Pancreas (tissue), 10 donors: ENCODE data around the gene COMMD1. TPM values are rescaled to one million over a fixed set of nuclear protein-coding genes. Genes with fewer than 3 reads are reported as not detected.
"Not testable (repeated sequence)": the region's sequence is repeated elsewhere in the genome, so short reads cannot be mapped to it uniquely, and the experiment has no call there.

Source experiments
- ATAC-seq, 4 donors: fragments of 200-7000 bp; cut with Tn5 transposase; one replicate each; pipeline versions ENCODE4 v1.8.0 to v1.9.1; 2020; ENCODE audit warnings: mild to moderate bottlenecking in 4 of 4, moderate library complexity in 4 of 4
- DNase-seq, 6 donors: peaks; one replicate each; pipeline ENCODE4 v3.0.0-alpha.2; 2020
- FAIRE-seq: peaks from 2 replicates; lab custom pipeline; 2012; peaks lifted over from hg19 to GRCh38; lab: Jason Lieb, UNC
- H3K27ac ChIP-seq, 4 donors: fragments of 200-600 bp; sonication (generic); 1 replicate in 3 of 4; 2 replicates in 1 of 4; pipeline versions ENCODE4 v1.5.0 to v1.8.0; 2020
- H3K27me3 ChIP-seq, 4 donors: fragments of 200-600 bp; one replicate each; pipeline ENCODE4 v1.8.0; 2021
- H3K36me3 ChIP-seq, 3 donors: fragments of 200-600 bp; sonication (generic) in 1 of 3; one replicate each; pipeline versions ENCODE4 v1.5.0 to v1.8.0; 2020 to 2021
- H3K4me1 ChIP-seq, 3 donors: fragments of 200-600 bp; one replicate each; pipeline ENCODE4 v1.8.0; 2021
- H3K4me3 ChIP-seq, 4 donors: fragments of 200-600 bp; sonication (generic) in 2 of 4; one replicate each; pipeline versions ENCODE4 v1.5.0 to v1.8.0; 2020 to 2021
- H3K9me3 ChIP-seq, 4 donors: fragments of 200-600 bp; one replicate each; pipeline ENCODE4 v1.8.0; 2021
- WGBS, 2 donors: extraction: QIAGEN DNeasy Blood & Tissue Kit; methylation state at CpG; one replicate each; pipeline ENCODE4 v1.1.7; 2013; 5-methylcytosine and 5-hydroxymethylcytosine counted together
- intact Hi-C, 3 donors: fragments of 100-400 bp; cut with DNase I; formaldehyde crosslinking; loops; one replicate each; pipeline versions ENCODE4 v1.11.1 to v1.14.2; 2022
- polyA plus RNA-seq, 2 donors: library from polyadenylated mRNA; stranded (reverse); fragments of 200-250 nt; gene quantifications; one replicate each; pipeline ENCODE4 v1.2.3, GENCODE V29; 2013
- total RNA-seq, 6 donors: library from RNA; stranded (reverse); fragmentation: NEBNext Ultra II Directional in 4 of 6; extraction: Animal tissue kit (Norgen Biotek cat#: 25700) in 4 of 6; gene quantifications; one replicate each; pipeline versions ENCODE4 v1.2.1 to v1.2.4, GENCODE V29; 2021 to 2023
- TF ChIP-seq, protein P1 (sequence below), 4 donors: fragments of 200-600 bp; sonication (generic) in 3 of 4; IDR thresholded peaks; one replicate each; pipeline versions ENCODE4 v1.5.0 to v1.8.0; 2021; ENCODE audit warnings: antibody characterized with exemption in 4 of 4
- donor health status: healthy with polysubstance abuse.
- donor health status: DM: no; HTN: no; CAD: no; lungs with moderate emphysema.
- donor health status: DM: no; HTN: no; CAD: no.
- donor health status: control.
- donor health status: control.
- donor health status: Bipolar disorder and iron deficiency.
- donor health status: DM: yes; HTN: yes; CAD: no.
- donor health status: DM: no; HTN: no; CAD: no.
- donor health status: DM: no; HTN: no; CAD: no.
- donor health status: DM: yes; HTN: yes; CAD: no.

Gene COMMD1
- total and polyA plus RNA-seq, 8 donors = 9.3 to 27.0 (median 15.8) TPM

DNA sequence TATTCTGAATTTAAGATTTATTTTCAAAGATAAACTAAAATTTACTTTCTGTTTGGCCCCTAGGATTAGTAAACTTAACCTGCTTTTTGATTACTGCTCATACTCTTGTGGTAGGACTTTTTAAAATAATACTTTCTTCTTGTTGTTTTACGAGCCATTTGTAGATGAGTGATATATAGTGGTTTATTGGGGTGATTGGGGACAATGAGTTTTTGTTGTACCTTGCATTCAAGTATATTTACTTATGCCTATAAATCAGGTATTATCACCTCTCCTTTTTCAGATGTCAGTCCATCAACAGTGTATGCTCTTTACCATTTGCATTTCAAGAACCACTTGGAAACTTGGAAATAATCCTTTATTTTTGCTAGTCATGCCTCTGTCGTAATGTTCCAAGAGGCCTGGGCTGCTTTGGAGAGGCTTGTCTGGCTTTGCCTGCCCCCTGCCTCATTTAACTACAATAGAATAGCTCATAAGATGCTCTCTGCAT is 131.3 kb downstream of the COMMD1 start:
- TF ChIP-seq, protein P1, sequence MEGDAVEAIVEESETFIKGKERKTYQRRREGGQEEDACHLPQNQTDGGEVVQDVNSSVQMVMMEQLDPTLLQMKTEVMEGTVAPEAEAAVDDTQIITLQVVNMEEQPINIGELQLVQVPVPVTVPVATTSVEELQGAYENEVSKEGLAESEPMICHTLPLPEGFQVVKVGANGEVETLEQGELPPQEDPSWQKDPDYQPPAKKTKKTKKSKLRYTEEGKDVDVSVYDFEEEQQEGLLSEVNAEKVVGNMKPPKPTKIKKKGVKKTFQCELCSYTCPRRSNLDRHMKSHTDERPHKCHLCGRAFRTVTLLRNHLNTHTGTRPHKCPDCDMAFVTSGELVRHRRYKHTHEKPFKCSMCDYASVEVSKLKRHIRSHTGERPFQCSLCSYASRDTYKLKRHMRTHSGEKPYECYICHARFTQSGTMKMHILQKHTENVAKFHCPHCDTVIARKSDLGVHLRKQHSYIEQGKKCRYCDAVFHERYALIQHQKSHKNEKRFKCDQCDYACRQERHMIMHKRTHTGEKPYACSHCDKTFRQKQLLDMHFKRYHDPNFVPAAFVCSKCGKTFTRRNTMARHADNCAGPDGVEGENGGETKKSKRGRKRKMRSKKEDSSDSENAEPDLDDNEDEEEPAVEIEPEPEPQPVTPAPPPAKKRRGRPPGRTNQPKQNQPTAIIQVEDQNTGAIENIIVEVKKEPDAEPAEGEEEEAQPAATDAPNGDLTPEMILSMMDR (IDR thresholded peaks at IDR 0.05) = no peak
- Histone ChIP-seq H3K4me1 (no peaks in the 10 kb centered on the region), H3K9me3 (no peaks in the 10 kb centered on the region), H3K36me3 (no peaks in the 10 kb centered on the region), H3K27ac (no peak overlapping the region), H3K27me3 (no peaks in the 10 kb centered on the region), H3K4me3 (no peak overlapping the region)
- FAIRE-seq = no peak
- intact Hi-C loops = no loop called here
- DNase-seq = no peak
- 87 to 88% methylated on average over 2 of the region's 2 CpGs for WGBS, 2 donors
- ATAC-seq = no peak

DNA sequence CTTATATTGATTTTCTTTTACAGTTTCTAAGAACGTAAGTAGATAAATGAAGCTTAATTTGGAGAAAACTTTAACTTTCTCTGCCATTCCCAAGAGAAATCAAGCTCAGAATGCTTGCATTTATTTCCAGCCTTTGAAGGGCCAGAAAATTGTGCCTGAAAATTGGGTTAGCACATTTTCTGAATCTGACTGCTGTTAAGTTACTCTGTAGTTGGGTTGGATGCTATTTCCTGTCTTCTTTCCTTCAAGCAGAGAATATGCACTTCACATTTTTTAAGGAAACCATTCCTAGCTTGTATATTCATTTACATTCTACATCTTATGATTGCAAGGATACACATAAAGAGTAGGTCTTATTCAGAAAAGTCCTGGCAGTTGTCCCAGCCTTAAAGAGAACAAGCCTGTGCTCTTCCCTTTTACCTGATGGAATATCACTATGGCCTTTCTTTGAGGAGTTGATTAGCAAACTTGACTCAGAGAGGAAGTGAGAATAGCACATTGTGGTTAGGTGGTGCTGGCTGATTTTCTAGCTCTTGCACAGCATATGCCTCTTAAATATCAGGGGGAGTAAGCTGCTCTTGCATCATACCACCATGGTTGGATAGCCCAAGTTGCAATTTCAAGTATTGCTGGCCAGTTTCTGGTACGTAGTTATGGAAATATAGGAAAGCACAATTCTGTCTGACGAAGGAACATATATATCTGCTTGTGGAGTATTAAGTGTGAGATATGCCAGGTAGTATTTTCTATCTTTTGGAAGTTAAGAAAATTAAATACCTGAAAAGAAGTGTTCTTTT is 133.7 kb downstream of the COMMD1 start:
- Histone ChIP-seq H3K36me3 (no peaks in the 10 kb centered on the region), H3K4me1 (no peaks in the 10 kb centered on the region), H3K4me3 (no peak overlapping the region), H3K27me3 (no peaks in the 10 kb centered on the region), H3K27ac (no peak overlapping the region), H3K9me3 (no peaks in the 10 kb centered on the region)
- DNase-seq (no peak), FAIRE-seq (no peak), ATAC-seq (peak in 2 of 4 donors; percentile 32 to 68)
- intact Hi-C loops = no loop called here
- 92 to 94% methylated on average over 3 of the region's 3 CpGs for WGBS, 2 donors
- TF ChIP-seq, protein P1 (IDR thresholded peaks at IDR 0.05) = no peak

DNA sequence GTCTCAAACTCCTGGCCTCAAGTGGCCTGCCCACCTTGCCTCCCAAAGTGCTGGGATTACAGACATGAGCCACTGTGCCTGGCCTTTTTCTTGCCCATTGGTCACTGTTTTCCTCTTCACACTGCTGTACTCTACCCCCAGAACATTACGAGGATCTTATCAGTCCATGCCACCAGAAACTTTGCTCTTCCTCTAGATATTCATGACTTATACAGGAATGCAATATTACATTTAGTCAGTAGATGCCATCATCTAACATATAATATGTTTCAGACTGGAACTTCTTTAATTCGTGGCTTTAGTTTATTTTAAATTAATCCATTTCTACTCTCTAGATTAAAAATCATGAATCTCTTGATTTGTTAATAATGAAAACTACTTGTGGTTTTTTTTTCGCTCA is 135.5 kb downstream of the COMMD1 start:
- WGBS, 2 donors = 90 to 94% methylated on average over 3 of the region's 3 CpGs
- intact Hi-C loops = no loop called here
- no peaks in the 10 kb centered on the region for H3K9me3 ChIP-seq

DNA sequence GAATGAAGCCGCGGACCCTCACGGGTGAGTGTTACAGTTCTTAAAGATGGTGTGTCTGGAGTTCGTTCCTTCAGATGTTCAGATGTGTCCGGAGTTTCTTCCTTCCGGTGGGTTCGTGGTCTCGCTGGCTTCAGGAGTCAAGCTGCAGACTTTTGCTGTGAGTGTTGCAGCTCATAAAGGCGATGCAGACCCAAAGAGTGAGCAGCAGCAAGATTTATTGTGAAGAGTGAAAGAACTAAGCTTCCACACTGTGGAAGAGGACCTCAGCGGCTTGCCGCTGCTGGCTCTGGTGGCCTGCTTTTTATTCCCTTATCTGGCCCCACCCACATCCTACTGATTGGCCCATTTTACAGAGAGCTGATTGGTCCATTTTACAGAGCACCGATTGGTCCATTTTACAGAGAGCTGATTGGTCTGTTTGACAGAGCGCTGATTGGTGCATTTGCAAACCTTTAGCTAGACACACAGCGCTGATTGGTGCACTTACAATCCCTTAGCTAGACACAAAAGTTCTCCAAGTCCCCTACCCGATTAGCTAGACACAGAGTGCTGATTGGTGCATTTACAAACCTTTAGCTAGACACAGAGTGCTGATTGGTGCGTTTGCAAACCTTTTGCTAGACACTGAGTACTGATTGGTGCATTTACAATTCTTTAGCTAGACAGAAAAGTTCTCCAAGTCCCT is 136.4 kb downstream of the COMMD1 start:
- FAIRE-seq, intact Hi-C loops, H3K4me3 ChIP-seq, H3K36me3 ChIP-seq, H3K27ac ChIP-seq, H3K9me3 ChIP-seq, DNase-seq, H3K4me1 ChIP-seq, H3K27me3 ChIP-seq, ATAC-seq: not testable (repeated sequence)
- WGBS, 2 donors = 97 to 99% methylated on average over 16 of the region's 16 CpGs

More for the DNA sequence above, 135.5 kb downstream of the COMMD1 start:
- Histone ChIP-seq H3K27ac (no peak overlapping the region), H3K27me3 (no peaks in the 10 kb centered on the region), H3K4me3 (no peak overlapping the region), H3K4me1 (no peaks in the 10 kb centered on the region), H3K36me3 (no peaks in the 10 kb centered on the region)
- no peak for ATAC-seq
- TF ChIP-seq, protein P1 (IDR thresholded peaks at IDR 0.05) = no peak
- no peak for DNase-seq
- FAIRE-seq = no peak

DNA sequence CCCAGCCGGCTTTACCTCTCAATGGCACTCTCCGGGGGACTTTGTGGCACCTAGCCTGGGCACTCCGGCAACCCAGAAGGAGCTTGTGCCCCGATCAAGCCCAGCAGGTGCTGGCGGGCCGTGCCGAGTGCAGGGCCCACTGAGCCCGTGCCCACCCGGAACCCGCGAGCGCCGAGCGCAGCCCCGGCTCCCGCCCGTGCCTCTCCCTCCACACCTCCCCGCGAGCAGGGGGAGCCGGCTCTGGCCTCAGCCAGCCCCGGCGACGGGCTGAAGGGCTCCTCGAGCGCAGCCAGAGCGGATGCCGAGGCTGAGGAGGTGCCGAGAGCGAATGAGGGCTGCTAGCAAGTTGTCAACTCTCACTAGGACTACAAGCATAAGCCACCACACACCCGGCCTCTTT is 136.9 kb downstream of the COMMD1 start:
- DNase-seq (peak in 3 of 6 donors; percentile 10 to 50 (median 41)), ATAC-seq (no peak), FAIRE-seq (no peak)
- TF ChIP-seq, protein P1 (IDR thresholded peaks at IDR 0.05) = no peak
- H3K36me3 ChIP-seq = no peaks in the 10 kb centered on the region
- 97 to 98% methylated on average over 30 of the region's 30 CpGs for WGBS, 2 donors
- H3K27me3 ChIP-seq = no peaks in the 10 kb centered on the region
- H3K4me3 ChIP-seq = no peak overlapping the region
- intact Hi-C loops = no loop called here
- H3K9me3 ChIP-seq = no peaks in the 10 kb centered on the region
- no peak overlapping the region for H3K27ac ChIP-seq
- no peaks in the 10 kb centered on the region for H3K4me1 ChIP-seq
